Right cardiac atrium (tissue), 5 donors: Measurements from ENCODE around the gene MS4A6E. TPM values are rescaled to one million over a fixed set of nuclear protein-coding genes. Genes with fewer than 3 reads are reported as not detected.

Source experiments
- ATAC-seq, 2 donors: fragments of 200-7000 bp; cut with Tn5 transposase; one replicate each; pipeline versions ENCODE4 v1.8.0 to v1.9.1; 2020; ENCODE audit warnings: moderate library complexity in 2 of 2, mild to moderate bottlenecking in 1 of 2
- DNase-seq, 3 donors: peaks; one replicate each; pipeline ENCODE4 v3.0.0-alpha.2; 2020
- H3K27ac ChIP-seq: one replicate; pipeline ENCODE4 v1.5.1; 2013; ENCODE audit warnings: mild to moderate bottlenecking, low read length, control low read depth, moderate library complexity
- H3K27me3 ChIP-seq: one replicate; pipeline ENCODE4 v1.6.1; 2013; ENCODE audit not compliant: control insufficient read depth, insufficient read depth
- H3K4me1 ChIP-seq: one replicate; pipeline ENCODE4 v1.6.1; 2013; ENCODE audit warnings: low read length; ENCODE audit not compliant: control insufficient read depth, insufficient read depth
- H3K4me3 ChIP-seq: one replicate; pipeline ENCODE4 v1.5.1; 2013; ENCODE audit warnings: low read length, control low read depth
- H3K9me3 ChIP-seq: one replicate; pipeline ENCODE4 v1.6.1; 2013; ENCODE audit warnings: low read length; ENCODE audit not compliant: control insufficient read depth
- WGBS: extraction: QIAGEN DNeasy Blood & Tissue Kit; methylation state at CpG from one replicate; pipeline ENCODE4 v1.1.7; 2013; 5-methylcytosine and 5-hydroxymethylcytosine counted together
- intact Hi-C, 4 donors: fragments of 100-400 bp; cut with DNase I; formaldehyde crosslinking; loops; one replicate each; pipeline versions ENCODE4 v1.11.0 to v1.14.0; 2022 to 2023
- polyA plus RNA-seq: library from polyadenylated mRNA; stranded (reverse); fragments of 200-250 nt; gene quantifications from one replicate; pipeline ENCODE4 v1.2.3, GENCODE V29; 2013
- total RNA-seq, 4 donors: library from RNA; stranded (reverse); fragmentation: NEBNext Ultra II Directional; extraction: Animal tissue kit (Norgen Biotek cat#: 25700); gene quantifications; one replicate each; pipeline ENCODE4 v1.2.1, GENCODE V29; 2021
- donor health status: healthy with polysubstance abuse.
- donor health status: DM: no; HTN: yes; CAD: no.
- donor health status: DM: no; HTN: no; CAD: no.
- donor health status: DM: no; HTN: yes; CAD: no; lungs with severe emphysema.
- donor health status: DM: yes; HTN: yes; CAD: no.

The MS4A6E gene
- total and polyA plus RNA-seq, 5 donors, result not detected

DNA sequence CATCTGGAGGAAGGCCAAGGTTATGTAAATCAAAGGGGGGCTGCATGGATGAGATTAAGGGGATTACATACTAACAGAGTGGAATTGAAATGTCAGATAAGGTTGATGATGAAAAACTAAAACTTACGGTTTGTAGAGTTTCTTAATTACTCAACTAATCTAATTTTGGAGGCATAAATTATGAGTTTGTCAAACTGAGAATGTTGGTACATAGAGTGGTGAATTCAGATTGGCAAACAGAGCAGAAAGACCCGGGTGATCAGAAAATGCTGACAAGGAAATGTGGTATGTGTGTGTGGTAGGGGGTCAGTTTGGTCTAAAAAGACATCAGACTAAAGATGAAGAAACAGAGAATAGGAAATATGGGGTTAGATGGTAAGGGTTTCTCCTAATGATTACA, 11.0 kb downstream of the MS4A6E start:
- WGBS, result 55% methylated on average over 2 of the region's 2 CpGs
- no peak for DNase-seq
- no peaks in the 10 kb centered on the region for H3K27me3 ChIP-seq
- no peak overlapping the region for H3K4me3 ChIP-seq
- intact Hi-C loops, result no loop called here
- no peaks in the 10 kb centered on the region for H3K4me1 ChIP-seq
- ATAC-seq, result no peak
- no peak overlapping the region for H3K27ac ChIP-seq
- H3K9me3 ChIP-seq, result no peaks in the 10 kb centered on the region

GRCh38 chr11:60339356-60339755, 12.3 kb downstream of the MS4A6E start:
- H3K27me3 ChIP-seq, result no peaks in the 10 kb centered on the region
- H3K4me3 ChIP-seq, result no peak overlapping the region
- no peak for DNase-seq
- intact Hi-C loops, result no loop called here
- no peaks in the 10 kb centered on the region for H3K4me1 ChIP-seq
- H3K9me3 ChIP-seq, result no peaks in the 10 kb centered on the region
- no peak overlapping the region for H3K27ac ChIP-seq
- ATAC-seq, result no peak
- WGBS, result 42% methylated on average over 3 of the region's 3 CpGs

DNA sequence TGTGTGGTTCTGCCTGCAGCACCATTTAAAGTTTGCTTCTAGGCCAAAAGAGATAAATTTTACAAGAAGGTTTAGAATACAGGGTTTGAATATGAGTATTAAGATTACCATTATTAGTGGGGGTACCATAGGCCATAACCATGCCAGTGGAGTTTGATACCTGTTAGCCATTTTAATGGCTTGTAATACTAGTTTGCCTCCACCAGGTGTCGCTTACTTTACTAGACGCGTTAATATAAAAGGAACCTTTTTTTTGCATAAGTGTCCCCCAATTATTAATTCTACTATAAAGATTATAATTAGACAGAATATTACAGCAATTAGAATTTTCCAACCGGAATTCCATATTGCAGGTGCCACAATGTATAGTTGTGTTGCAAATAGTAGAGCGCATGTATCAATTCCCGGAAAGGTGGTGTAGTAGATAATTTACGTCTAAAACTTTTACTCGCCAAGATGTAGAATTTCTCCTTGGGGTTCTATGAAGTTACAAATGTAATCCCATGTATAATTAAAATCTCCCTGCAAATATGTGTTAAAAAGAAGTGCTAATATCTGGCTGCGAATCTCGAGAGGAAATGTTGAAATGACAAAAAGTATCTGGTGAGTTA, 16.1 kb downstream of the MS4A6E start:
- intact Hi-C loops, result no loop called here
- H3K9me3 ChIP-seq, result no peaks in the 10 kb centered on the region
- DNase-seq, result no peak
- H3K27ac ChIP-seq, result no peak overlapping the region
- no peaks in the 10 kb centered on the region for H3K27me3 ChIP-seq
- 71% methylated on average over 10 of the region's 10 CpGs for WGBS
- H3K4me1 ChIP-seq, result no peaks in the 10 kb centered on the region
- no peak for ATAC-seq
- H3K4me3 ChIP-seq, result no peak overlapping the region

- intact Hi-C loops, result no loop called here
- no peak for ATAC-seq
Measured at GRCh38 chr11:60344146-60344545, 17.1 kb downstream of the MS4A6E start.

DNA sequence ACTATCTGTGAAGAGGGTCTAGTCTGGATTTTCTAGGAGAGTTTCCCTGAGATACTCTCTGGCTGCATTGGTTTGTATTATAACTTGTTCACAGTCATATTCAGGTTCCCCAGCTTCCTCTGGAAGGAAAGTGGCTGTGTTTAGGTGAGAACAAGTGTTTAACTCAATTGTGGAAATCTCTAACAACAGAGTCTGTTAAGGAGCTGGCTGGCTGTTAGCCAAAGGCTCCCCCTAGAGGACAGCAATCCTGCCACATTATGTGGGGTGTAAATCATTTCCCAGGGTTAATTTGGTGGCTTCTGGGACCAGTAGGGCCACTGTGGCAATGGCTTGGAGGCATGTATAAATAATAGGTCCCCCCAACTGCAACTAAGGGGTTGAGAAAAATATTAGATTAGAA, 18.4 kb downstream of the MS4A6E start:
- H3K9me3 ChIP-seq, result no peaks in the 10 kb centered on the region
- ATAC-seq, result no peak
- H3K4me3 ChIP-seq, result no peak overlapping the region
- intact Hi-C loops, result no loop called here
- H3K27me3 ChIP-seq, result no peaks in the 10 kb centered on the region
- peak; percentile 15 to 76 (median 66) for DNase-seq
- H3K4me1 ChIP-seq, result no peaks in the 10 kb centered on the region
- H3K27ac ChIP-seq, result no peak overlapping the region

More at GRCh38 chr11:60344146-60344545, 17.1 kb downstream of the MS4A6E start:
- H3K27me3 ChIP-seq, result no peaks in the 10 kb centered on the region
- no peaks in the 10 kb centered on the region for H3K9me3 ChIP-seq
- H3K4me1 ChIP-seq, result no peaks in the 10 kb centered on the region
- WGBS, result 93% methylated on average over 2 of the region's 2 CpGs
- no peak overlapping the region for H3K4me3 ChIP-seq
- no peak overlapping the region for H3K27ac ChIP-seq
- no peak for DNase-seq

GRCh38 chr11:60347084-60347797, 20.2 kb downstream of the MS4A6E start:
- DNase-seq (no peak), ATAC-seq (no peak)
- intact Hi-C loops, result no loop called here
- no peak overlapping the region for H3K4me3 ChIP-seq
- 89% methylated on average over 2 of the region's 2 CpGs for WGBS
- no peaks in the 10 kb centered on the region for H3K27me3 ChIP-seq
- no peaks in the 10 kb centered on the region for H3K4me1 ChIP-seq
- no peaks in the 10 kb centered on the region for H3K9me3 ChIP-seq
- H3K27ac ChIP-seq, result no peak overlapping the region

DNA sequence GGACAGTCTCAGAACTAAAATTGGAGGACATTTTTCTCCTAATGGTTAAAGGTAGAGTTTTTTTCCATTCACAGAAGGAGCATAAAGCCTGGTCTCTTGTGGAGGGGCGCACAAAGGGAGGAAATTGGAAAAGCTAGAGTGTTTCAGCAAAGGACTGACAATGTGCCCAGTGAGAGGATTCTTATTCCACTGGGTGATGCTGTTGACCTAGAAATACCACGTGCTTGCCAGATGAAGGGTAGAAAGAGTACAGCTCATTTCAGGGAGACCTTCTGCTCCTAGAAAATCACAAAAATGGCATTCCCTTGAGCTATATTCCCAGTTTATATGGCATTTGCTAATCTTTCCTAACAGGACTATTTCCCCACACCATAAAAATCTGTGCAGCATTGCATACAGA, 21.1 kb downstream of the MS4A6E start:
- no peak for ATAC-seq
- Histone ChIP-seq H3K4me1 (no peaks in the 10 kb centered on the region), H3K9me3 (no peaks in the 10 kb centered on the region), H3K4me3 (no peak overlapping the region), H3K27ac (no peak overlapping the region), H3K27me3 (no peaks in the 10 kb centered on the region)
- intact Hi-C loops, result no loop called here
- DNase-seq, result no peak
- 55% methylated on average over 2 of the region's 2 CpGs for WGBS

GRCh38 chr11:60349990-60350389, 22.9 kb downstream of the MS4A6E start:
- H3K4me3 ChIP-seq, result no peak overlapping the region
- no peaks in the 10 kb centered on the region for H3K4me1 ChIP-seq
- intact Hi-C loops, result no loop called here
- H3K27me3 ChIP-seq, result no peaks in the 10 kb centered on the region
- H3K27ac ChIP-seq, result no peak overlapping the region
- DNase-seq (no peak), ATAC-seq (no peak)
- 78% methylated on average over 1 of the region's 1 CpG for WGBS
- no peaks in the 10 kb centered on the region for H3K9me3 ChIP-seq

DNA sequence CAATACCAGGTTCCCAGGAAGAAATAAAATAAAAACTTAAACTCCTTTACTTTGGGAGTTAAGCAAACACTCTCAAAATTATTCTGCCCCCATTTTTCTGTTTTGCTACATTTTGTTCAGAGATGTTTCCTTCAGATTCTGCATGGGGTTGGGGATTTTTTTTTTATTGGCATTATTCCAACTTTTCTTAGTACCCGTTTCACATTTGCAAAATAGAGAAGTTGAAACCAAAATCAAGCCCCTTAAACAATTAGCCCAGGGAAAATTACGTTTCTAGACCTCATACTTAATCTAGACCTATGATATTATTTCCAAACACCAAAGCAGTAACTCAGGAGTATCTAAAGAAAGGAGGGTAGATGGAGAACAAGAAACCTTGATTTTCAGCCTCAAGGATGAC, 30.7 kb downstream of the MS4A6E start:
- Histone ChIP-seq H3K4me3 (no peak overlapping the region), H3K4me1 (no peaks in the 10 kb centered on the region), H3K9me3 (peaks cover 6% of the 10 kb centered on the region), H3K27ac (no peak overlapping the region), H3K27me3 (no peaks in the 10 kb centered on the region)
- no peak for ATAC-seq
- DNase-seq, result no peak
- 31% methylated on average over 2 of the region's 2 CpGs for WGBS
- intact Hi-C loops, result no loop called here

DNA sequence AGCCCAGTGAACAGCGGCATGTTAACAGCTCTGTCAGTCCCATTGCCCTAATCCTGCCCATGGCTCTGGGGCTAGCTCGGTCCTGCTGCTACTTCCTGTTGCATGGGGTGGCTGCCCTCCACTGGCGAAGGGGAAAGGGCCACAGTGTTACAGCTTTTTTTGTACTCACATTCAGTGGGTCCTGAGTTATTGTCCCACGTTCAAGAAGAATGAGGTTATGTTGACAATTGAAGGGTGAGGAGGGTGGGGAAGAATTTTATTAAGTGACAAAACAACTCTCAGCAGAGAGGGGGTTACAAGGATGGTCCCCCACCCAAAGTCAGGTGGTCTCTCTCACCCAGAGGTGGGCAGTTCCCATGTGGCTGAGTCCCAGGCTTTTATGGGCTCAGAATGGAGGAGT, 33.6 kb downstream of the MS4A6E start:
- Histone ChIP-seq H3K4me3 (no peak overlapping the region), H3K4me1 (no peaks in the 10 kb centered on the region), H3K9me3 (peaks cover 6% of the 10 kb centered on the region), H3K27ac (no peak overlapping the region), H3K27me3 (no peaks in the 10 kb centered on the region)
- intact Hi-C loops, result loop anchor here in 1 of 4 donors (10.0 kb wide), 1 partner anchor 254 kb away; no protein-coding TSS in a partner anchor
- DNase-seq, result no peak
- WGBS, result 74% methylated on average over 4 of the region's 4 CpGs
- no peak for ATAC-seq

DNA sequence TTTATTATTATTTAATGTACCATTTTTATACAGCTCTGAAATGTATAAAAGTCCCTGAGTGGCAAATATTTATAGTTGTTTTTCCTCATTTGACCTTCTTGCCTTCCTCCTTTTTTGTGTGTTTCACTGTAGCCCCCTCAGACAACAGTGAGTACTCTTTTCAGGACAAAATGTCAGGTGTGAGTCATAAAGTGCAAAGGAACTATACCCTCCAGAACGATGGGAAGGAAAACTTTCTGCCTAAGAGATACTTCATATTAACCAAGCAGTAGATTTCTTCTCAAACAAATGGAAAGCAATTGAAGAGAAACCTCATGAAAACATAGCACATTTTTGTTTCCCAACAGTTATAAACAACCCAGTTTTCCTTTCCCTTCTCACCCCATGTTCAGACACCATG, 35.2 kb downstream of the MS4A6E start:
- Histone ChIP-seq H3K4me1 (no peaks in the 10 kb centered on the region), H3K4me3 (no peak overlapping the region), H3K27ac (no peak overlapping the region), H3K9me3 (peaks cover 6% of the 10 kb centered on the region), H3K27me3 (no peaks in the 10 kb centered on the region)
- DNase-seq (no peak), ATAC-seq (no peak)
- 57% methylated on average over 1 of the region's 1 CpG for WGBS
- intact Hi-C loops, result loop anchor here in 1 of 4 donors (10.0 kb wide), 1 partner anchor 253 kb away; no protein-coding TSS in a partner anchor
